NCI-H1092 treated with DMSO at 0.1 percent for 48 hours (cell line): ENCODE results near the gene ARHGEF16.

ENCODE experiments used
- DNase-seq: peaks from one replicate; lab custom pipeline; 2025; lab: John Stamatoyannopoulos, UW

The ARHGEF16 gene

DNA sequence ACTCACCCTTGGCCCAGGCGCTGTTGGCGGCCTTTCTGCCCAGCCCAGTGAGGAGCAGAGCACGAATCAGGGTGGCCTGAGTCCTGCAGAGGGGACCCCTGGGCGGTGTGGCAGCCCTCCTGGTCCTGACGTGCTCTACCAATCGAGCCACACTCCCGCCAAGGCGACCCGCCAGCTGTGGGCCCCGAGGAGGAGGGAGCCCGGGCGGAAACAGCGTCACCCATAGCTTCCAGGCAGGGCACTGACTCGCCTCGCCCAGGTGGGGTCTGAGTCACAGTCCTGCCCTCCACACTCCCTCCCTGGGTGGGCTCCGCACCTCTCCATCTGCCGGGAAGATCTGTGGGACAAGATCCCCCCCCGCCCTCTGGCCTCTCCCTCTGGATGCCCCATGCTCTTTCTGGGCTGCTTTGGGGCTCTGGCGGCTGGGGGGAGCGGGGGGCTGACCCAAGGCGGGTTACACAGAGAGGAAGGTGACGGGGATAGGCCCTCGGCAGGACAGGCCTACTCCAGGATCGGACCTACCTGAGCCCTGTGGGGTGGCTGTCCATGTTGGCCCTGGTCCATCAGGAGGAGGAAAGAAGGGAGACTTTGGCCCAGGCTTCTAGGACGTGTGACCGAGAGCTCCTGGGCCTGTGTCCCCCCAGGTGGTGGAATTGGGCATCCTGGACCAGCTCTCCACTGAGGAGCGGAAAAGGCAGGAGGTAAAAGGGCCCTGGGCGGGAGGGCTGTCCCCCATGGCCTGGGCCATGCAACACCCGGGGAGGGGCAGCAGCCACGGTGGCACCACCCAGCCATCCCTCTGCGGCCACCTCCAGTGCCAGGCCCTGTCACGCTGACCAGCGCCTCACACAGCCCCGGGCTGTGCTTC lies 14.0 kb downstream of the ARHGEF16 start:
- no peak for DNase-seq

DNA sequence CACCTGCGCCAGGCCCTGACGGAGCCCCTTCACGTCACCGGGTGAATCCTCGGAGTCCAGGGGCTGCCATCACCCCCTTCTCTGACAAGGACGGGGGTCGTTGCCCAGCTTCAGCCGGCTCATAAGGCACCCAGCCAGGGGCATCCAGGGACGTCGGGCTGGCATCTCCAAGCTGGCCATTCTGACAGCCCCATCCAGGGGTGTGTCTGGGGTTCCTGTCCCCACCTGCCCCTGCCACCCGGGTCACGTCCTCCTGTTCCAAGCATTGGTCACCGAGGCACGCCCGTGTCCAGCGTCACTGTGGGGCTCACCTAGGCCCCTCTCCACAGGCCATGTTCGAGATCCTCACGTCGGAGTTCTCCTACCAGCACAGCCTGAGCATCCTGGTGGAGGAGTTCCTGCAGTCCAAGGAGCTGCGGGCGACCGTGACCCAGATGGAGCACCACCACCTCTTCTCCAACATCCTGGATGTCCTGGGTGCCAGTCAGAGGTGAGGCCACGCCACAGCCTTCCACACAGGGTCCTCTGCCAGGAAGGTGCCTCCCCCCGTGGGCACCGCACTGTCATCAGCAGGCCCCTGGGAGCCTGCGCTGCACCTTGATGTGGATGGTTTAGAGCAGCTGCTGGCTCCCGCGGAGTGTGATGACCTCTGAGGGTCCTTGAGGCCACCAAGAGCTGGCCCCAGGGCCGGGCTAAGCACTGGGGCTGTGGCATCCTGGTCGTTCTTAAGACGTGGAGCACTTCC lies 14.8 kb downstream of the ARHGEF16 start:
- DNase-seq, result no peak

DNA sequence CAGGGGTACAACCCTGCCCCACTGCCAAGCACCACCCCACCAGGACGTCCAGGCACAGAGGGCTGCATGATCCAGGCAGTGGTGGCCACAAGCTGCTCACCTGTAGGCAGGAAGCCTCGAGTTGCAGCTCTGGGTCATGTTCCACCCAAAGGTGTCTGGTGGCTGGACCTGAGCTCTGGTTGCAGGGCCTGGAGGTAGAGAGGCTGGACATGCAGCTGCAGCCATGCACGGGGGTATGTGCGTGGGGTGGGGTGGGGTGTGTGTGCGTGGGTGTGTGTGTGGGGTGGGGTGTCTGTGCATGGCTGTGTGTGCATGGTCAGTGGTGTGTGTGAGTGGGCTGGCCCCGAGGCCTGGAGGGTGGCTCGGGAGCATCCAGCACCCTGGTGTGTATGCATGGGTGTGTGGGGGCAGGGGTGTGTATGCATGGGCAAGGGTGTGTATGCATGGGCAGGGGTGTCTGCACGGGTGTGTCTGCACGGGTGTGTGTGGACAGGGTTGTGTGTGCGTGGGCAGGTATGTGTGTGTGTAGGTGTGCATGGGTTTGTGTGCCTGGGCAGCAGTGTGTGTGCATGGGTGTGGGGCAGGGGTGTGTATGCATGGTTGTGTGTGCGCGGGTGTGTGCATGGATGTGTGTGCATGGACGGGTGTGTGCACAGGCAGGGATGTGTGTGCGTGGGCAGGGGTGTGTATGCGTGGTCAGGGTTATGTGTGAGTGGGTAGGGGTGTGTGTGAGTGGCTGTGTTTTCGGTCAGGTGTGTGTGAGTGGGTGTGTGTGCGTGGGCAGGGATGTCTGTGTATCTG lies 15.6 kb downstream of the ARHGEF16 start:
- DNase-seq, result no peak

DNA sequence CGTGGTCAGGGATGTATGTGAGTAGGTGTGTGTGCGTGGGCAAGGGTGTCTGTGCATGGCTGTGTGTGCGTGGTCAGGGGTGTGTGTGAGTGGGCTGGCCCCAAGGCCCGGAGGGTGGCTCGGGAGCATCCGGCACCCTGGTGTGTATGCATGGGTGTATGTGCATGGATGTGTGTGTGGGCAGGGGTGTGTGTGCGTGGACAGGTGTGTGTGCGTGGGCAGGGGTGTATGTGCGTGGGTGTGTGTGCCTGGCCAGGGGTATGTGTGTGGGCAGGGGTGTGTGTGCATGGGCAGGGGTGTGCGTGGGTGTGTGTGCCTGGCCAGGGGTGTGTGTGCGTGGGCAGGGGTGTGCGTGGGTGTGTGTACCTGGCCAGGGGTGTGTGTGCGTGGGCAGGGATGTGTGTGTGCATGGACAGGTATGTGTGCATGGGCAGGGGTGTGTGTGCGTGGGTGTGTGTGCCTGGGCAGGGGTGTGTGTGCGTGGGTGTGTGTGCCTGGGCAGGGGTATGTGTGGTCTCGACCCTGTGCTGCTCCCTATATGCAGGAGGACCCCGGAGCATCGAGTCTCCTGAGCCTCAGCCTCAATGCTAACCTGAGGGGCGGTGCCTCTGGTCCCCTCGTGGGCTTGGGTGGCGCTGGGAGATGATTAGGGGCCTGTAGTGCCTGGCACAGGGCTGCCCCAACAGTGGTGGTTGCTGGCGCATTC lies 16.3 kb downstream of the ARHGEF16 start:
- DNase-seq, result no peak

DNA sequence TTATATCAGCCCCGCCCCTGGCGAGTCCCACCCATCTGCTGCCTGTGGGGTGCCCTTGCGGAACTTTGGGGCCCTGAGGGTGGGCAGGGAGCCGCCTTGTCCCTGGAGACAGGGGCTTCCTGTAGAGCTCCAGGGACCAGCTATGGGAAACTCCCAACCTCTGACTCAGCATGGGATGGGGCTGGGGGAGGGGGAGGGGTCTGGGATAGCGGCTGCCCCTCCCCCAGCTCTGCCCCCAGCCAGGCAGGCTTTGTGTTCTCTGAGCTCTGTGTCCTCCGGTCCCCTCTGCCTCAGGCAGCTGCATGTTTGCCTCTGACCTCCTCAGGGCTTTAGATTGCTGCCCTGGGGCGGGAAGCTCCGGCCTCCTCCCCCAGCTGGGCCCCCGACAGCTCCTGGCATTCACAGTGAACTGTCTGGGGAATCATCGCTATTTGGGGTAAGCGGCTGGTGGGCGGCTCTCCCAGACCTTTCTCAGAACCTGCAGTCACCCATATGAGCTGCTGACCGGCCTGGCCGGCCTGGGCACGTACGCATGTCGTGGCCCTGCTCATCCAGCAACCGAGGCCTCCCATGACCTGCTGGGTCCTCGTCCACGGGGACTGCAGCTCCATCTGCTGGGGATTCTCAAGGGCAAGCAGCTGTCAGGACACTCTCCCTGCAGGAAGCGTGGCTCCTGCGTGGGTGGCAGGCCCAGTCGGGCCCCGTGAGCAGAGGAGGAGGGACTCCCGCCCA lies 17.1 kb downstream of the ARHGEF16 start:
- DNase-seq, result no peak

DNA sequence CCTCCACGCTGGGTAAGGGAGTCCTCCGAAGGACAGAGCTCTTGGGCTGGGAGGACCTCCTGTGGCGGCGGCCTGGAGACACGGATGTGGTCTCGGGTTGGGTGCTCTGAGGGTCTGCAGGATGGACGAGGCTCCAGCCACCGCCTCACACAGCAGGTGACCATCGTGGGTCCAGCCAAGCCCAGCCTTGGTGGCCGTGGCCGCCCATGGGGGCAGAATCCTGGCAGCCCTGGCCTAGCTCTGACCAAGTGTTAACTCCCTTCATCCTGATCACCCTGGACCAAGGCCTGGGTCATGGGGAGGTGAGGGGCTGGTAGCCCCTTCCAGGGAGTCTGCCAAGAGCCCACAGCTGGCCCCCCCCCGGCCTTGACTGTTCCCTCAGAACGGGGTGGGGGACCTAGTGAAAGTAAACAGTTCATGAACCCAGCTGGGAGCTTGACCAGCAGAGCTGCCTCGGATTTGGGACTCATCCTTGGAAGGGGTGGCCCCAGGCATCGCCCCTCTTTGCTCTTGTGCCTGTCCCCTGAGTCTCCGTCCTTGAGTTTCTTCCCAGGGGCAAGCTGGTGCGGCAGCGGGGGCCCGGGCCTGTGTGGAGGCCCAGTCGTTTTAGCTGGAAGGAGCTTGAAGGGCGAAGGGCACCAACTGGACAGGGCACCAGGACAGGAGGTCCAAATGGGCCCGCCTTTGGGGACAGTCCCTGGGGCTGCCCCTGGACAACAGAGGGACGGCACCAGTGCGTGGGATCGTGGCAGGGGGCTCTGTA lies 17.8 kb downstream of the ARHGEF16 start:
- DNase-seq, result no peak

DNA sequence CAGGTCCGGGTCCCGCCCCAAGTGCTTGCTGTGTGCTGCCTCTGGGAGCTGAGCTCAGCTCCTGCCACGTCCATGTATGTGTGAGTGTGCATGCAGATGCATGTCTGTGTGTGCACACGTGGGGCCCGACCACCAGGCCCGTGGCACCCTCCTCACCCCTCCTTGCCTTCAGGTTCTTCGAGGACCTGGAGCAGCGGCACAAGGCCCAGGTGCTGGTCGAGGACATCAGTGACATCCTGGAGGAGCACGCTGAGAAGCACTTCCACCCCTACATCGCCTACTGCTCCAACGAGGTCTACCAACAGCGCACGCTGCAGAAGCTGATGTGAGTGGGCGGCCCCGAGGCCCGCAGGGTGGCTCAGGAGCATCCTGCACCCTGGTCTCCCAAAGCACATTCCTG lies 18.4 kb downstream of the ARHGEF16 start:
- DNase-seq, result no peak

DNA sequence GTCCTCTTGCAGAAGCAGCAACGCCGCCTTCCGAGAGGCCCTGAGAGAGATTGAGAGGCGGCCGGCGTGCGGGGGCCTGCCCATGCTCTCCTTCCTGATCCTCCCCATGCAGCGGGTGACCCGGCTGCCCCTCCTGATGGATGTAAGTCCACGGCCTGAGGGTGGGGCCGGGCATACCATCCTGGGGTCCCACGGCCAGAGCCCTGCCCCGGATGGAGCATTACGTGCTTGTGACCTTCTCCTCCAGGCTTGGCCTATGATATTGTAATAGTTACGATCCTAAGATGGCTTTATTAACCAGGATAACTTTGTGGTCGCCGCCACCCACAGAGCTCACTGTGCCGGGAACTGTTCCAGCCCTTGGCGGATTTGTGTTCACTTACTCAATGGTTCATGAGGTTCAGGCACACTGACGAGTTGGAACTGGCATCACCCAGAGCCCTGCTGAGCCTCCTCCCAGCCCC lies 18.9 kb downstream of the ARHGEF16 start:
- no peak for DNase-seq

DNA sequence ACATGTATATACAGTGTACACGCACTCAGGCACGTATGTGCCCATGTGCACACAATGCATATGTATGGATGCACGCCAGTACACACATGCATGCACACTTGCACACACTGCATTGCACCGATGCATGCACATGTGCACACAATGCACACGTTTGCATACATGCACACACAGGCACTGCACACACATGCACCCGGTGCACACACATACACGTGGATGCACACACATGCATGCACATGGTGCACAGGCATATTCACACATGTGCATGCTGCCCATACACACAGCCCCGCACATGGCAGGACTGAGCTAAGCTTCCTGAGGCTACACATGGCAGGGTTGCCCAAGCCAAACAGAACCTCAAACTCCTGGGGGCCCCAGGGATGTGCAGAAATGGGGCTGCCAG lies 19.6 kb downstream of the ARHGEF16 start:
- no peak for DNase-seq

DNA sequence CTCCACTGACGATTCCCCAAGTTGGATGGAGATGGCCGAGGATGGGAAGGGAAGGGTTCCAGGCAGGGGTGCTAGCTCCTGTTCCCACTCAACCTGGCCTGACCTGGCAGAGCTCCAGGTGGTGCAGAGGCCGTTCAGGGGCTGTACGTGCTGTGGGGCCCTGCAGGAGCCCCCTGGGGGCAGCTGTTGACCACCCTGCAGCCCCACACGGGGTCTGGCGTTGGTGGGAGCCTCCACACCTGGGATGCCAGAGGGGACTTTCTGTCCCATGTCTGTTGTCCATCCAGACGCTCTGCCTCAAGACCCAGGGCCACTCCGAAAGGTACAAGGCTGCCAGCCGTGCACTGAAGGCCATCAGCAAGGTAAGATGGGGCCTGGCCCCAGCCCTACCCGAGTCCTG lies 20.0 kb downstream of the ARHGEF16 start:
- no peak for DNase-seq

DNA sequence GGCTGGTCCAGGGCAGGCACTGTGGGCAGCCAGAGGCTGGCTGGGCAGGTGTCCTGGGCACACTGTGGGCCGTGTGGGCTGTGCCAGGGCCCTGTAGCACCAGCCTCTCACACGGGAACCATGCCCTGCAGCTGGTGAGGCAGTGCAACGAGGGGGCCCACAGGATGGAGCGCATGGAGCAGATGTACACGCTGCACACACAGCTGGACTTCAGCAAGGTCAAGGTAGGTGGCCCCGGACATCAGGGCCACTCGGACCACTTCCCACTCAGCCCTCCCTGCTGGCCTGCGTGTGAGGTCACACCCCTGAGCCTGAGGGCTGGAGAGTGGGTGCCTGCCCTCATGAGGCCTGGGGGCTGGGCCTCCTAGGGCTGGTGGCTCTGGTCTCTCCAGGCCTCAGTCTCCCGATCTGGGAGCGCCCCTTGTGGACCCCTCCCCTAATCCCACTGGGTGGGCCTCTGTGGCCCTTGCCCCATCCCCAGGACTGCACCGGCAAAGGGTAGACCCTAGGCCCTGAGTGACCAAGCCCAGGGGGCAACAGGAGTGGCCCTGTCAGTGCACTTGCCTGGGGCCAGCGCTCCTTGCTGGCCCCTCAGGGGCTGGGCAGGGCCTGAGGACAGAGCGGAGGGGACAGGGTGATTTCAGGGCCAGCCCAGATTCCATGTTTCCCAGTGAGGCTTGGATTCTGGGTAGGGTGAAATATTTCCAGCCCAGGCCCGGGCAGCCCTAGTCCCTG lies 21.5 kb downstream of the ARHGEF16 start:
- DNase-seq, result no peak

DNA sequence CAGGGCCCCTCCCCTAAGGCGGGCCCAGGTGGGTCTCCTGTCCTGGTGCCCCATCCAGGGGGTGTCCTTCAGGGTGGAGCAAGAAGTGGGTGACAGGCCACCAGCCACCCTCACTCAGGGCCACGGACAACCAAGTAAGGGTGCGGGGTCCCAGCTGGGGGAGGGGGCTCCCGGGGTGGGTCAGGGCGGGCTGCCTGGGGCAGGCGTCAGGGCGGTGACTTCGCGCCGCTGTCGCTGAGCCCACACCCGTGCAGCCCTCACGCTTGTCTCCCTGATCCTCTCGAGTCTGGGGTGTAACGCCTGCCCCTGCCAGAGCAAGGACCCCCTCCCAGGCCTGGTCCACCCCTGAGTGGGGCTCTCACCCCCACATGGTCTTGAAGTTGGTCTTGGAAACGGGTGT lies 22.2 kb downstream of the ARHGEF16 start:
- no peak for DNase-seq

DNA sequence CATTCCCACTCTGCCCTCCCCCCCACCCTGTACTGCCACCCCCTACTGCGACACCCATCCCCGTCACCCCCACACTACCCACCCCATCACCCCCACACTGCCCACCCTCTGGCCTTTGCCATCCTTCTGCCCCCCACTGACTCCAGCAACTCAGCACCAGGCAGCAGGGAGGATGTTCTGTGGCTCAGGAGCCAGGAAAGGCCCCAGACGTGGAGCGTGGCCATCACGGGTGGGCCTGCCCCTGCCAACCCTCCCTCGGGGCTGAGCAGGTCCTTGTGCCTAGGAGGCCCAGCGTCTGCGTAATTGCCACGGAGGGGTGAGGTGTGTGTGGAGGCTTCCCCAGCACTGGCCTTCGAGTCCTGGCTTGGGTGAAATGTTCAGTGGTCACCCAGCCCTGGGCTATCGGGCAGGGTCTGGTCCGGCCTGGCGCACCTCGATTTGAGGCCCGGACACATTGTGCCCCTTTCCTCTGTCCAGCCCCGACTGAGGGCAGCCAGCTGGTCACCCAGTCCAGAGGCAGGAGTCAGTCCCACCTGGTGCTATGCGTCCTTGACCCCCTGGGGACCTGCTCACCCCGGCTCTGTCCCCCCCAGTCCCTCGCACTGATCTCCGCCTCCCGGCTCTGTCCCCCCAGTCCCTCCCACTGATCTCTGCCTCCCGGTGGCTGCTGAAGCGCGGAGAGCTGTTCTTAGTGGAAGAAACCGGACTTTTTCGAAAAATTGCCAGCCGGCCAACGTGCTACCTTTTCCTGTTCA lies 23.0 kb downstream of the ARHGEF16 start:
- DNase-seq, result no peak

DNA sequence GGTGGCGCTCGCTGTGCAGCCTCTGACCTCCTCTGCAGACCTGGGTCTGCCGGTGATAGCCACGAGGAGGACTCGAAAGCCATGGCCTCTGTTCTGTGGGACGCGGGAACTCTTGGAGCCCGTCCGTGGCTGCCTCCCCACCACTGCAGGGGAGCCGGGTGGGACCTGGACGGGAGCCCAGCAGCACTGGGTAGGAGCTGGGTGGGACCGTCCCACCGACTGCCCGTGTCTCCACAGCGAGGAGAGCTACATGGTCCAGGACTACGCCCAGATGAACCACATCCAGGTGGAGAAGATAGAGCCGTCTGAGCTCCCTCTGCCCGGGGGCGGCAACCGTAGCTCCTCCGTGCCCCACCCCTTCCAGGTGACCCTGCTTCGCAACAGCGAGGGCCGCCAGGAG lies 23.7 kb downstream of the ARHGEF16 start:
- DNase-seq, result no peak

DNA sequence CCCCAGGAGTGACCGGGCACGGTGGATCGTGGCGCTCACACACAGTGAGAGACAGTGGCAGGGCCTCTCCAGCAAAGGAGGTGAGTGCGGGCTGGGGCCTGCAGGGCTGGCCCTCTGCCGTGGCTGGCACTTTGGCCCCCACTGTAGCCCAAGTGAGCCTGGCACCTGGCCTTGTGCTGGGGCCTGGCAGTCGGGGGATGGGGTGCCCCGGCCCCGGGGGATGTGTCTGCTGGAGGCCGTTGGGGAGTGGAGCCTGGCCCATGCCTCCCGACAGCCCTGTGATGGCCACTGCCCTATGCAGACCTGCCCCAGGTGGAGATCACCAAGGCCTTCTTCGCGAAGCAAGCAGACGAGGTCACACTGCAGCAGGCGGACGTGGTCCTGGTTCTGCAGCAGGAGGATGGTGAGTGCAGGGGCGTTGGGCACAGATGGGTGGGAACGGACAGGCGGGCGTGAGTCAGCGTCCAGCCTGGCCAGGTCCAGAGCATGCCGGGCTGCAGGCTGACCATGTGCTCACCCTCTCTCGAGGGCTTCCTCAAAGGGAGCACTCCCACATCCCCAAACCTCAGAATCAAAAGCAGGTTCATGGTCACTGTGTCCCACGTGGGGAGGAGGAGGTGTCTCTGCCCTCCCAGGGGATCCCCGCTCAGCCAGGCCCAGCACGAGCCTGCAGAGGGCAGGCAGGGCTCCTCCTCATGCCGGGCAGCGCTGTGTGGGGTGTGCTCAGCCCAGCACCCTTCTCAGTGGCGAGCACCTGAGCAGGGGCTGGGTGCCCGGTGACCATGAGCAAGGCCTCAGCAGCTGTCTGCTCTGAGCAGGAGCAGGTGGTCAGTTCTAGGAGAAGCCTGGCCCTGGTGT lies 25.3 kb downstream of the ARHGEF16 start:
- DNase-seq, result no peak

DNA sequence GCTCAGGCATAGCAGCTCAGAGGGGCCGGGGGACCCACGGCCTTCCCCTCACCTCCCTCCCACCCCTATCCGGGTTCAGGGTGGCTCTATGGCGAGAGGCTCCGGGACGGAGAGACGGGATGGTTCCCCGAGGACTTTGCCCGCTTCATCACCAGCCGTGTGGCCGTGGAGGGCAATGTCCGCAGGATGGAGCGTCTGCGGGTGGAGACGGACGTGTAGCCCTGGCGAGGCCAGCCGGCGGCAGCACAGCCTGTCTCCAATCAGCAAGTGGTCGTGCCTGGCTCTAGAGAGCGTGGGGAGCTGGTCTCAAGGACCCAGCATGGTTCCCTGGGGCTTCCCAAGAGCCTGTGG lies 25.9 kb downstream of the ARHGEF16 start:
- DNase-seq, result no peak

DNA sequence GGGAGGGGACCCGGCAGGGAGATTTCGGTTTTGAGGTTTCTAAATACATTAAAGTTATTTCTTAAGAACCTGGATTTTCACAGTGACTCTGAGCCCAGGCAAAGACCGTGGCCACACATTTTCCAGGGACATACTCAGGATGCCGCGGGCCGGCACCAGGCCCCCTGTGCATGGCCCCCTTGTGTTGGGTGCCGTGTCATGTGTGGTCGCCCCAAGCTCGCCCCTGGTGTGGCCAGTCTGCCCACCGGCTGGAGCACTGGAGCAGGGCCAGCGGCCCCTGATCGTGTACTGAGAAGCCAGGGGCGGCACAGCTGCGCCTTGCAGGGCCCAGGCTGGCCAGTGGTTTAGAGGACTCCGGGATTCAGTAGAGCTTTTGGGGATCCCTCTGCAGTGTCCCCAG lies 26.6 kb downstream of the ARHGEF16 start:
- no peak for DNase-seq

DNA sequence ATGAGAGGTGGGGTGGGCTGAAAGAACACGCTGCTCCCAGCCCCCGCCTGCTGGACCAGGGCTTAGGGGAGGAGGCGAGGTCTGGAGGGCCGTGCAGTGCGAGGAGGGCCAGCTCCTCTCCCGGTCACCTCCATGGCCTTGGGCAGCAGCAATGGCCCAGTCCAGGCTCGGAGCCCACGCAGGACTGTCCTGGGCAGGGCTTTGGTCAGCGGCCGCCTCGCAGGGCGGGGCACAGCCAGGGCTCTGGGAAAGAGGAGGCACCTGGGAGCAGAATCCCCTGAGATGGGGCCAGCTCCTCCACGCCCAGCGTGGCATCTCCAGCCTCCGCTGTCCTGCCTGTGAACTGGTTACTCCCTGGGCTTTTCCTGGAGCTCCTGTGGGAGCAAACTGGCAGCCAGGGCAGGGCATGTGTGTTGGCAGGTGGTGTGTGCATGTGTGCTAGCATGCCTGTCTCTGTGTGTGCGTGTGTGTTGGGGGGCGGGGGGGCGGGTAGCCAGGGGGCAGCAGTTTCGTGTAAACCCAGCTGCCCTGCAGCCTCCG lies 27.4 kb downstream of the ARHGEF16 start:
- no peak for DNase-seq
